GF-D8 (cell line): ENCODE results near the gene PTPN7.
"Not testable (repeated sequence)": the region's sequence is repeated elsewhere in the genome, so short reads cannot be mapped to it uniquely, and the experiment has no call there.

Source experiments
- DNase-seq: peaks from one replicate; lab custom pipeline; 2025; lab: John Stamatoyannopoulos, UW

The PTPN7 gene

GRCh38 chr1:202151045-202151444, 9.4 kb downstream of the PTPN7 start:
- no peak for DNase-seq

- no peak for DNase-seq
These were observed 9.8 kb downstream of the PTPN7 start for GRCh38 chr1:202150602-202151001.

GRCh38 chr1:202150187-202150586, 10.2 kb downstream of the PTPN7 start:
- DNase-seq, result no peak

DNA sequence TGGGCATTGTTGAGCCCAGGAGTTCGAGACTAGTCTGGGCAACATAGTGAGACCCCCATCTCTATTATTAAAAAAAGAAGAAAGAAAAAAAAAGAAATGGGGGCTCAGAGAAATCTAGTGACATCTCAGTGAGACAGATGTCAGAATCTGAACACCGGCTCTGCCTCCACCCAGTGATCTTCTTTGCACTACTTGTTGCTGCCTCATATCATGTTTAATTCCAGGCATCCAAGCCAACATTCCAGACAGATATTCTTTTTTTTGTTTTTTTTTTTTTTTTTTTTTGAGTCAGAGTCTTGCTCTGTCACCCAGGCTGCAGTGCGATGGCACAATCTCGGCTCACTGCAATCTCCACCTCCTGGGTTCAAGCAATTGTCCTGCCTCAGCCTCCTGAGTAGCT, 10.8 kb downstream of the PTPN7 start:
- no peak for DNase-seq

GRCh38 chr1:202148391-202148790, 12.0 kb downstream of the PTPN7 start:
- no peak for DNase-seq

- no peak for DNase-seq
These were observed 13.4 kb downstream of the PTPN7 start for GRCh38 chr1:202146993-202147392.

DNA sequence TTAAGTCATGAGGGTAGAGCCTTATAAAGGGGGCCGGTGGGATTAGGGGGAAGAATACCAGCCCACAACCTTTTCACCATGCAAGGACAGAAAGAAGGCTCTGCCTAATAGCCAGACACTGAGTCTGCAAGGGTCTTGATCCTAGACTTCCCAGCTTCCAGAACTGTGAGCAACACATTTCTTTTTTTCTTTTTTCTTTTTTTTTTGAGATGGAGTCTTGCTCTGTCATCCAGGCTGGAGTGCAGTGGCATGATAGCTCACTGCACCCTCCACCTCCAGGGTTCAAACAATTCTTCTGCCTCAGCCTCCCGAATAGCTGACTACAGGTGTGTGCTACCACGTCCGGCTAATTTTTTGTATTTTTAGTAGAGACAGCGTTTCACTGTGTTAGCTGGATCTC, 14.1 kb downstream of the PTPN7 start:
- no peak for DNase-seq

GRCh38 chr1:202145744-202146140, 14.7 kb downstream of the PTPN7 start:
- not testable (repeated sequence) for DNase-seq

DNA sequence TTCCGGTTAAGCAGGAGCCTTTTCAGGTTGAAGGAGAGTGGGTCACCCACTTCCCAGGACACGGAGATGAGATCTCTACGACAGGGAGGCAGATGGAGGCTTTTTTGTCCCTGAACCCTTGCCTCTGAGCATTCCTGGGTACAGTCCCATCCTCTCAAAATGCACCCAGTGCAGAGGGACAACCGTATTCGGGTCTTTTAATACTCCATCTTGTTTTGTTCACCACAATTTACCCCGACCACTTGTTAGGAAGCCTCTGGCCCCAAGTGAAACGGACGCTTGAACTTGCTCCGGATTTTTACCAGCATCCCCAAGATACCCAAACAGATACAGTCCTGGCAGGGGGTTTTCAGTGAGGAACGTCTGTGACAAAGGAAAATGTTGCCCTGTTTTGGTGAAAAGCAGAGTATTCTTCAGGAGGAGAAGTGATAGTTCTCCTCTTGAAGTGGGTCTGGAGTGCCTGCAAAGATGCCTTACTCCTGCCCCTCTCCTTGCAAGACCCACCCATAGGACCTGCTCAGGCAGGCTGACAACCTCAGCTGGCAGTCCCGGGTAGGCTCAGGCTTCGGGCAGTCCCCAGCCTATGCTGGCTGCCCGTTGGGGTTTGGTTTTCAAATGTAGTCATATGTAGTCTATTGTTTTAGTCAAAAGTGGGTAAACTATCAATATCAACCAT, 15.2 kb downstream of the PTPN7 start:
- DNase-seq, result no peak

DNA sequence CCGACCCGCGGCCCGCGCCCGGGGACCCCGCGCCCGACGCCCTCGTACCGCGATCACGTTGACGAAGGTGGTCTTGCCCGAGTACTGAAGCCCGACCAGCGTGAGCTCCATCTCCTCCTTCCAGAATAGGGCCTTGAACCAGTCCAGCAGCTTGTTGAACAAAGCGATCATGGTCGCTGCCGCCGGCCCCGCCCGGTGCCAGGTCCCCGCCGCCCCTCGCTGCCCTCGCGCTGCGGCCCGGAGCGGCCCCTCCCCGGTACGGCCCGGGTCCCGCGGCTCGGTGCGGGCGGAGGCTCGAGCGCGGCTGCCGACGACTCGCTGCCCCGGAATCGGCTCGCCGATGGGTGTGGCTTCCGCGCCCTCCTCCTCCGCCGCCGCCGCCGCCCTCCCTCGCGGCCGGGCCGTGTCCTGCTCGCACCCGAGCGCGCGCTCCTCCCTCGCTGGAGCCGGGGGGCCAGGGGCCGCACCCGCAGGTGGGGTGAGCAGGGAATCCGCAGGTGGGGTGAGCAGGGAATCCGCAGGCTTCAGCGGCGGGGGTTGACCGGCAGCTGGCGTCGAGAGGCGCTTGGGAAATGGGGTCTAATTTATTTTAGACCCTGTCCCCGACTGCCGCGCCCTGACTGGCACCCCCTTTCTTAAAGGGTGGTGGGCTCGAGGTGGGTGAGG, 15.9 kb downstream of the PTPN7 start, which contains the start of gene ARL8A:
Gene ARL8A (minus strand): TSS at position 336 of the 666 bp plus-strand sequence. CDS start 165 bp downstream, at position 171.
- DNase-seq, result no peak

DNA sequence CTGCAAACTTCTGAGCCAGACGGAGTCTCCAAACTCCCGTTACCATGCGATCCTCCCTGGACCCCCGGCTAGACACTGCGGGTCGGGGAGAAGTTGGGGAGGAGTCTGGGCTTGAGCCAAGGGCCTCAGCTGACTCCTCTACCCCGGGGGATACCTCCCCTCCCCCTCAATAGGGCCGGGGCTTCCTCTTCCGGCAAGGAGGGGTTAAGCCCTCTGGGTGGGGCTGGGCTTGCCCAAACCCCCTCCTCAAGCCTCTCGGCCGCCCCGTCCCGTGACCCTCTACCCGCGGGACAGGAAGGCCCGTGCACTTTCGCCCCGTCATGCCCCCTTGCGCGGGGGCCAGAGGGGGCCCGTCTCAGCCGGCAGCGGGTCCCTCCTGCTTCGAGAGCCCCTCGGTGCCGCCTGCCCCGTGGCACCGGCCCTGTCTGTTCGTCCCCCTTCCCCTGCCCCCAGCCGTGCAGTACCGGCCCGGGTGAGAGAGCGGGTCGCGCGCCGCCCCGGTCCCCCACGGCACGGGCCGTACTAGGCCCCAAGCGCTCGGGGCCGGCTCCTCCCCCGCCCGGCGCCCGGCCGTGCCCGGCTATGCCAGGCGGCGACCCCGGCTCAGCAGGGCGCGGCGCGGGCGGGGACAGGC, 16.5 kb downstream of the PTPN7 start:
- DNase-seq, result no peak

DNA sequence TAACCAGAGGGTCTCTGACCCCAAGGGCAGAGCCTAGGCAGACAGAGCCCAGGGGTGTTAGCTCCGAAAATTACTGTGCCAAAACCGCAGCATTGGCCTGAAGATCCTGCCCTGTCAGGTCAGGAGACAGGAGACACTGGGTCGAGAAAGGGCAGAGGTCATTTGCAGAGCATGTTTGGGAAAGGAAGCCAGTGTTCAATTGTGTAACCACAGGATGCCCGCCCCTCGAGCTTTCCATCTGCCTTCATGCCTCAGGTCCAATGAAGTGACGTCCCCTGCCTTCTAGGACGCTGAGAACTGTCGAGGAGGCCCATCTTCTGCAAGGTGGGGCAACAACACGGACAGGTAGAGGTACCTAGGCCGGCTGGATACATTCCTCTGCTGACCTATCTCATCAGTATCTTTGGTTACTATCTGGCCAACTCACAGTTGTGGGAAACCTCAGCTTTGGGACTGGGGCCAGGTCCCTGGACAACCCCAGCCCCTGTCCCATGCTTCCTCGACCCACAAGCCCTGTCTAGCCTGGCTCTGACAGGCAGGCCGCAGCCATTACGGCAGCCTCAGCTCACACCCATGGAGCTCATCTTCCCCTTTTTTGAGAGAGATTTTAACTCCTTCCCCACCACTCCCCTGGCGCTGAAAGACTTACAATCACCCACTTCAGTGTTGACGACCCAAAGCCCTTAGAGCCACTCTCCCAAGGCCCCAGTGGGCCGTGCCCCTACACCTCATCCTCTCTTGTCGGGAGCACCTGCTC, 17.2 kb downstream of the PTPN7 start:
- DNase-seq, result peak; percentile 64

DNA sequence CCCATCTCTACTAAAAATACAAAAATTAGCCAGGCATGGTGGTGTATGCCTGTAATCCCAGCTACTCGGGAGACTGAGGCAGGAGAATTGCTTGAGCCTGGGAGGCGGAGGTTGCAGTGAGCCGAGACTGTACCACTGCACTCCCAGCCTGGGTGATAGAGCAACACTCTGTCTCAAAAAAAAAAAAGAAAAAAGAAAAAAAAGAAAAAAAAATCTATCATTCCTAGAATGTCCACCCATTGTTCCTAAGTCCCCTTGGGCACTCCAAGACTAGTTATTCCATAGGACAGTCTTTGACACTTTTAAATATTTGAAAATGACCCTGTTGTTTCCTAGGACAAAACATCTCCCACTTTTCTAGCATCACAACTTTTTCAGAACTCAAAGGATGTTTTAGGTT, 18.9 kb downstream of the PTPN7 start:
- not testable (repeated sequence) for DNase-seq

DNA sequence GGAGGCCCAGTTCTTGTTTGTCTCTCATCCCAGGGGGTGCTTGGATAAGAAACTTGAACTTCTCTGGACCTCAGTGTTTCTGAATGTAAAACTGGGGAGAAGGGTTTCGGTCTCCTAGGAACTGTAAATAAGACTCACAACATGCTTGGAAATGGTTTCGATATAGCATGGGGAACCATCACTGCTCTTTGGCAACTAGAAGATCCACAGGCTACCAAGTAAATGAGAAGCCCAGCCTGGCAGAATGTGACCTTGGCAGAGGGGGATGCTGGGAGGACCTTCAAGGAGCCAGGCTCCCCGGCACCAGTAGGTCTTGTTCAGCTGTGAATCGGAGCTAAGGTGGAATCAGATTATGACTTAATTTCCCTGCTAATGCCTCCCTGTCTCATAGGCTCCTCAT, 19.6 kb downstream of the PTPN7 start:
- DNase-seq, result no peak

DNA sequence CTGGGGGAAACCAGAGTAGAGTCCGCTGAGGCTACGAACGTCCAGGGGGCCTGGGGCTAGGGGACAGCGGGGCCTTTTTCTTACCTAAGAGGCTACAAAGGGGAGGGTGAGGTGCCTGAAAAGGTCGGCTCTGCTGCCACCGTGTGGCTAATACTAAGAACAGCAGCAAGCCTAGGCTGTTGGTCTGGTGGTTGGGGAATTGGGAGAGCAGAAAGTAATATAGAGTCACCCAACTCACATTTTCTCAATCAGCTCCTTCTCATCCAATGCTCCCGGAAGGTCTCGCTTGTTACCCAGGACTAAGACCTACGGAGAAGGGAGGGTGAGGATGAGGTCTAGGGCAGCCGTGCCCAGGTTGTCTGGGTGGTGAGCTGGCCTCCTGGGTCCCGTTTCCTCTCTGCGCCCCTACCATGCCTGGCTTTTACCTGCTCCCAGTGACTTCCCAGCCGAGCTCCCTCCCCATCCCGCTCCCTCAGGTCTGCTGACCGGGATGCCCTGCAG, 25.1 kb downstream of the PTPN7 start:
- DNase-seq, result no peak

DNA sequence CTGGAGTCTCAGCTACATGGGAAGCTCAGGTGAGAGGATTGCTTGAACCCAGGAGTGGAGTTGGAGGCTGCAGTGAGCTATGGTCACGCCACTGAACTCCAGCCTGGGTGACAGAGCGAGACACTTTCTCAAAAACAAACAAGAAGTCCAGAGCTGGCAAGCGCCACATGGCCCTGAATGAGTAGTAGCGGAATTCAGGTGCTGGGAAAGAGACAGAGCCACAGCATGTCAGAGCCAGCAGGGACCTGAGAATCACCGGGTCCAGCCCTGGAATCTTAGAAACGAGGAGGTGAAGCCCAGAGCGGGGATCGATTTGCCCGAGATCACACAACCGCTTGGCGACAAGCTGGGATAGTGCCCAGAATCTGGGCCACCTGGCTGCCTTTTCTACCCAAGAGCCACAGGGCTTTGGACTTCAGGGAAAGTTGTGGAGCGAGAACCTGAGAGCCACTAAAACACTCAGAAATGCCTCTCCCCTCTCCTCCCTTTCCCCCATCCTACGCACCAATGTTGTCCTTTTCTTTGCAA, 25.7 kb downstream of the PTPN7 start:
- no peak for DNase-seq

GRCh38 chr1:202133989-202134388, 26.4 kb downstream of the PTPN7 start:
- DNase-seq, result no peak

DNA sequence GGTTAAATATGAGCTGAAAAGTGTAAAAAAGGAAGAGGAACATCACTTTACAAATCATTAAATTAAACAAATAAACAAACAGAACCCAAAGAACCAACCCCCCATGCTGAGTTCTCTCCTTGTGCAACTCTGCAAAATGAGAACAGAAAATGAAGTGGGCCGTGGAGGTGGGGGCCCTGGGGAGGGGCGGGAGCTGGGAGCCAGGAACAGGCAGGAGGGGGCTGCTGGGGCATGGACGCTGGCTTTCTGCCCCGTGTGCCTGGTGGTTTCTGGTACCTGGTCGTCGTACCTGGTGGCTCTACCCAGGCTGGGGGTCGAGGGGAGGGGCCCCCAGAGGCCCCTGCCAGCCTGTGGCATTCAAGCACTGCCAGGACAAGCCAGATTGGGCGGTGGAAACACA, 26.9 kb downstream of the PTPN7 start:
- no peak for DNase-seq

DNA sequence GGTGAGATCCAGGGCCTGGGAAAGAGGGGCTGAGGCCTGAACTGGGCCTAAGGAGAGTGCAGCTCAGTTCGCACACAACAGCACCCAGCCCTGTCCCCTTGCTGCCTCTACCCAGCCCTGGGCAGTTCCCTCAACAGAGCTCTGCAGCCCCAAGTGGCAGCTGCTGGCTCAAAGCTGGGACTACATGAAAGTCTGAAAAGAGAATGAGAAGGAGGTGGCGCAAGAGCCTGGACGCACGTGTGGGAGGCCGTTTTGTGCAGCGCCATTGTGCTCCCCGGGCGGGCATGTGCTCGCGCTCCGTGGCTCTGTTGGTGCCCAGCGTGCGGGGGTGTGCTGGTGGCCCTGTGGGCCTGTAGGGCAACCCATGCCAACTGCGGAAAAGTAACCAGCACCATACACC, 27.4 kb downstream of the PTPN7 start:
- no peak for DNase-seq

DNA sequence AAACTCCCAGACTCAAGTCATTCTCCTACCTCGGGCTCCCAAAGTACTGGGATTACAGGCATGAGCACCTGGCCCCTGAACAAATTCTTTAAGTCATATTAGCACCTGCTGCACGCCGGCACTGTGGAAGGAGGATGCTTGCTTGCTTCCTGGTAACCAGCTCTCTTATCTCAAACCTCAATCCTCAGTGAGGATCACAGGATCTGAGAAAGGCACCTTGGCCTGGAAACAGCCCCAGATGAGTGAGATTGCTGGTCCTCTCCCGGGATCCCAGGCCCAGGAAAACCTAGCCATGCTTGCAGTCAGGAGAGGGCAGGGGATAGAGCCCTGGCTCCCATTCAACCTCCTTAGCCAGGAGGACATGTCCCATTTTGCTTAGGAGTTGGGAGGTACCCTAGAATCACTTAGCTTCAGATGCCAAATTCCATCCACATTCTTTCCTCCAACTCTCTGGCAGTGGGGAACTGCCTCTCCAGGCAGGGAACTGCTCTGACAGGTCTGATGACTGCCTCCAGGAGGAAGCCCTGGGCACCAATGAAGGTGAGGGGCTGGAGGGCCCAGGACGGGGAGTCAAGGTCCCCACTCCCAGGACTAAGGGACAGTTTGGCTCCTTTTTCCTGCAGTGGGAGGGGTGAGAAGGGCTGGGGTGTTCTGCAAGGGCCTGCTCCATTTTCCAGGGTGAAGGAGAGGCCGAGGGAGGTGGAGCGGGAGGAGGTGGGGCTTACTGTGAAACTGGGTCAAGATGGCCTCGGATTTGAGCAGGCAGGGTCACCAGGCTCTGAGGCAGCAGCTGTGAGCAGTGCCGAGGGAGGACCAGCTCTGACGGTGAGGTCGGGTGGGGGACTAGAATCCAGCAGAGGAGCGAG, 28.2 kb downstream of the PTPN7 start:
- DNase-seq, result no peak
